Measurements from ENCODE around the gene MNAT1.

MNAT1 gene

DNA sequence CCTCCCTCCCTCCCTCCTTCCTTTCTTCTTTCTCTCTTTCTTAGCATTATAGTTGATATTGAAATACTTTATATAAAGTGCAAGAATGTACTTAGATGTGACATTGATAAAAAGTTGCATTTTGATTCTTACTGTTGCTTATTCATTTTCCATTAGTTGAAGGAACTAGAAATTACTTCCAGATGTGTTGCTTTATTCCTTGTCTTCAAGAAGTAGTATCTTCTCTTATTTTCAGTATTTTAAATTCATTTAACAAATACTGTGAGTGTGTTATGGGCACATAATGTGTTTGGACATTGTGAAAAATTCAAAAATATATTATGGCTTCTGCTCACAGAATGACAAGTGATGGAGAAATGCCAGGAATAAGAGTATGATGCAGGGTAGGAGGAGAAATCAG lies 200.8 kb downstream of the MNAT1 start:
- in situ Hi-C loops (cut with MboI; ENCODE audit: low pct_unique_long_range_greater_than_20kb, low sequenced_read_pairs, unreplicated experiment) = no loop called here
- no peak for DNase-seq (ENCODE audit: low spot score)
- TF ChIP-seq CTCF (IDR thresholded peaks at IDR 0.05; ENCODE audit: extremely low read depth, insufficient read depth, missing control alignments) = no peak

- in situ Hi-C loops (cut with MboI; ENCODE audit: low pct_unique_long_range_greater_than_20kb, low sequenced_read_pairs, unreplicated experiment) = no loop called here
- no peak for DNase-seq (ENCODE audit: low spot score)
Observed at GRCh38 chr14:60943637-60944032, 209.1 kb downstream of the MNAT1 start.

GRCh38 chr14:60944204-60944603 lies 209.6 kb downstream of the MNAT1 start:
- DNase-seq (ENCODE audit: low spot score) = no peak
- no peak for TF ChIP-seq CTCF (IDR thresholded peaks at IDR 0.05; ENCODE audit: extremely low read depth, insufficient read depth, missing control alignments)
- in situ Hi-C loops (cut with MboI; ENCODE audit: low pct_unique_long_range_greater_than_20kb, low sequenced_read_pairs, unreplicated experiment) = no loop called here

More at GRCh38 chr14:60943637-60944032, 209.1 kb downstream of the MNAT1 start:
- no peak for TF ChIP-seq CTCF (IDR thresholded peaks at IDR 0.05; ENCODE audit: extremely low read depth, insufficient read depth, missing control alignments)

- no peak for DNase-seq (ENCODE audit: low spot score)
- no peak for TF ChIP-seq CTCF (IDR thresholded peaks at IDR 0.05; ENCODE audit: extremely low read depth, insufficient read depth, missing control alignments)
- in situ Hi-C loops (cut with MboI; ENCODE audit: low pct_unique_long_range_greater_than_20kb, low sequenced_read_pairs, unreplicated experiment) = no loop called here
Observed at GRCh38 chr14:60945984-60946383, 211.4 kb downstream of the MNAT1 start.

- TF ChIP-seq CTCF (IDR thresholded peaks at IDR 0.05; ENCODE audit: extremely low read depth, insufficient read depth, missing control alignments) = no peak
- in situ Hi-C loops (cut with MboI; ENCODE audit: low pct_unique_long_range_greater_than_20kb, low sequenced_read_pairs, unreplicated experiment) = no loop called here
- no peak for DNase-seq (ENCODE audit: low spot score)
Observed at GRCh38 chr14:60946773-60947172, 212.2 kb downstream of the MNAT1 start.

DNA sequence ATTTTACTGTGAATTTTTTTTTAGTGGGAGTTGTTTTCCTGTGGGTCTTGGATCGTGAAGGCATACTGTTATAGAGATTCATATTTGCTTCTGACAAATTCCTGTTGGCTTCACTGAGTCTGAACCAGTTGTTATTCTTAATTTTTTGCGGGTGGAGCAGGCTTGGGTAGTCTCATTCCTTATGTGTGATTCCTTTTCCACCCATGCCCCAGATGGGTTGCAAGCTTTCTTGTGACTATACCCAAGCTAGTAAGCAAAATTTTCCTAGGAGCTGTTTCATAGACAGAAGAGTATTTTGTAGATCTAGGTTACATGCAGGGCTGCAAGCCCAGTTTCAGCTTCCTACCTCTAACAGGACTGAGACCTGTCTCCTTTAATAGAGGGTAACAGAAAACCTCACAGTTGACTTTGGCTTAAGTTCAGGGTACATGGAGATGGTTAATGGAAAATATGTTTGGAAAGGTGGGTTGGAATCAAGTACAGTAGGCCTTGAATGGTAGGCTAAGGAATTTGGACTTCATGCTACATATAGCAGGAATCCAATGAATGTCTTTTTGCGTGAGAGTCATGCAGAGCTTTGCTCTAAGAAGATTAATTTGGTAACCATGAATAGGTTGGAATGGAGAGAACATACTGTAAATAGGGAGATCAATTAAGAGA lies 217.3 kb downstream of the MNAT1 start:
- no peak for DNase-seq (ENCODE audit: low spot score)
- in situ Hi-C loops (cut with MboI; ENCODE audit: low pct_unique_long_range_greater_than_20kb, low sequenced_read_pairs, unreplicated experiment) = no loop called here

More for the DNA sequence above, 217.3 kb downstream of the MNAT1 start:
- no peak for TF ChIP-seq CTCF (IDR thresholded peaks at IDR 0.05; ENCODE audit: extremely low read depth, insufficient read depth, missing control alignments)
